NB4 (cell line): Measurements from ENCODE around the gene DACT3.

ENCODE experiments used
- MYC ChIP-seq: IDR thresholded peaks from 2 replicates; pipeline ENCODE4 v1.6.1; 2011; ENCODE audit warnings: low read depth, low read length
- POLR2A ChIP-seq: IDR thresholded peaks from 2 replicates; pipeline ENCODE4 v1.6.1; 2011; ENCODE audit warnings: mild to moderate bottlenecking; ENCODE audit not compliant: insufficient read length; ENCODE audit errors: extremely low read depth
- TF ChIP-seq, protein P1 (sequence below): IDR thresholded peaks from one replicate; pipeline ENCODE4 v1.5.1; 2012; ENCODE audit warnings: low read depth, low read length
- TF ChIP-seq, protein P2 (sequence below): IDR thresholded peaks from 2 replicates; pipeline ENCODE4 v1.6.1; 2011; ENCODE audit warnings: low read depth, low read length

DNA sequence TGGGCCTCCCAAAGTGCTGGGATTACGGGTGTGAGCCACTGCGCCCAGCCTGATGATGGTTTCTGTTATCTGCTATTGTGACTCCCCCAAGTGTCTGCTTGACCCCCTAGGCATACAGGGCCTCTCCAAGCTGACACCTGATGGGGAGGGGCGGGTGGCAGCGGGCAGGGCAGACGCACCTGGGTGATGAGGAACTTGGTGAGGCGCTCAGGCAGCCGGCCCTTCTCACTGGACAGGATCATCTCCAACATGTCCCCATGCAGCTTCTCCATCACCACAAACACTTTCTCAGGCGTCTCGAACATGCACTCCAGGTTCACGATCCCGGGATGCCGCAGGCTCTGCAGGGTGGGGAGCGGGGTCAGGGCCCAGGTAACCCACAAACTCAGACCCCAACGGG, 28.4 kb upstream of the DACT3 start:
- TF ChIP-seq, protein P1, sequence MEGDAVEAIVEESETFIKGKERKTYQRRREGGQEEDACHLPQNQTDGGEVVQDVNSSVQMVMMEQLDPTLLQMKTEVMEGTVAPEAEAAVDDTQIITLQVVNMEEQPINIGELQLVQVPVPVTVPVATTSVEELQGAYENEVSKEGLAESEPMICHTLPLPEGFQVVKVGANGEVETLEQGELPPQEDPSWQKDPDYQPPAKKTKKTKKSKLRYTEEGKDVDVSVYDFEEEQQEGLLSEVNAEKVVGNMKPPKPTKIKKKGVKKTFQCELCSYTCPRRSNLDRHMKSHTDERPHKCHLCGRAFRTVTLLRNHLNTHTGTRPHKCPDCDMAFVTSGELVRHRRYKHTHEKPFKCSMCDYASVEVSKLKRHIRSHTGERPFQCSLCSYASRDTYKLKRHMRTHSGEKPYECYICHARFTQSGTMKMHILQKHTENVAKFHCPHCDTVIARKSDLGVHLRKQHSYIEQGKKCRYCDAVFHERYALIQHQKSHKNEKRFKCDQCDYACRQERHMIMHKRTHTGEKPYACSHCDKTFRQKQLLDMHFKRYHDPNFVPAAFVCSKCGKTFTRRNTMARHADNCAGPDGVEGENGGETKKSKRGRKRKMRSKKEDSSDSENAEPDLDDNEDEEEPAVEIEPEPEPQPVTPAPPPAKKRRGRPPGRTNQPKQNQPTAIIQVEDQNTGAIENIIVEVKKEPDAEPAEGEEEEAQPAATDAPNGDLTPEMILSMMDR, result no peak
- TF ChIP-seq POLR2A (no peak), MYC (no peak)
- TF ChIP-seq, protein P2, sequence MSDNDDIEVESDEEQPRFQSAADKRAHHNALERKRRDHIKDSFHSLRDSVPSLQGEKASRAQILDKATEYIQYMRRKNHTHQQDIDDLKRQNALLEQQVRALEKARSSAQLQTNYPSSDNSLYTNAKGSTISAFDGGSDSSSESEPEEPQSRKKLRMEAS, result no peak
